ENCODE results near the gene WHRN. TPM values are rescaled to one million over a fixed set of nuclear protein-coding genes. Genes with fewer than 3 reads are reported as not detected.

Gene WHRN
- total RNA-seq, 1 donor from 2014 or later: 11.9 TPM

- Mint-ChIP-seq H3K27ac (no peak overlapping the region), H3K4me3 (ENCODE audit: low read depth) (no peak overlapping the region), H3K9me3 (ENCODE audit: low read depth) (no peaks in the 10 kb centered on the region), H3K36me3 (ENCODE audit: insufficient read depth) (peaks cover 4% of the 10 kb centered on the region), H3K27me3 (no peaks in the 10 kb centered on the region), H3K4me1 (ENCODE audit: low read depth) (no peaks in the 10 kb centered on the region)
- no peak for DNase-seq (ENCODE audit: low spot score, unreplicated experiment)
- TF ChIP-seq CTCF (IDR thresholded peaks at IDR 0.05; ENCODE audit: unreplicated experiment): no peak
Measured at GRCh38 chr9:114369216-114370130, 135.8 kb downstream of the WHRN start.

GRCh38 chr9:114367772-114368569 is 137.3 kb downstream of the WHRN start:
- H3K4me1 Mint-ChIP-seq (ENCODE audit: low read depth): no peaks in the 10 kb centered on the region
- no peak overlapping the region for H3K27ac Mint-ChIP-seq
- H3K9me3 Mint-ChIP-seq (ENCODE audit: low read depth): no peaks in the 10 kb centered on the region
- H3K4me3 Mint-ChIP-seq (ENCODE audit: low read depth): no peak overlapping the region
- TF ChIP-seq CTCF (IDR thresholded peaks at IDR 0.05; ENCODE audit: unreplicated experiment): no peak
- H3K27me3 Mint-ChIP-seq: no peaks in the 10 kb centered on the region
- peaks cover 6% of the 10 kb centered on the region for H3K36me3 Mint-ChIP-seq (ENCODE audit: insufficient read depth)
- DNase-seq (ENCODE audit: low spot score, unreplicated experiment): no peak

- H3K27ac Mint-ChIP-seq: no peak overlapping the region
- TF ChIP-seq CTCF (IDR thresholded peaks at IDR 0.05; ENCODE audit: unreplicated experiment): no peak
- H3K27me3 Mint-ChIP-seq: no peaks in the 10 kb centered on the region
- H3K4me1 Mint-ChIP-seq (ENCODE audit: low read depth): no peaks in the 10 kb centered on the region
- no peak for DNase-seq (ENCODE audit: low spot score, unreplicated experiment)
- H3K9me3 Mint-ChIP-seq (ENCODE audit: low read depth): no peaks in the 10 kb centered on the region
- H3K4me3 Mint-ChIP-seq (ENCODE audit: low read depth): no peak overlapping the region
- peaks cover 6% of the 10 kb centered on the region for H3K36me3 Mint-ChIP-seq (ENCODE audit: insufficient read depth)
Measured at GRCh38 chr9:114367366-114367765, 137.9 kb downstream of the WHRN start.

GRCh38 chr9:114366334-114367128 is 138.7 kb downstream of the WHRN start:
- Mint-ChIP-seq H3K4me1 (ENCODE audit: low read depth) (no peaks in the 10 kb centered on the region), H3K9me3 (ENCODE audit: low read depth) (no peaks in the 10 kb centered on the region), H3K27me3 (no peaks in the 10 kb centered on the region), H3K4me3 (ENCODE audit: low read depth) (no peak overlapping the region), H3K27ac (no peak overlapping the region), H3K36me3 (ENCODE audit: insufficient read depth) (peaks cover 6% of the 10 kb centered on the region)
- no peak for DNase-seq (ENCODE audit: low spot score, unreplicated experiment)
- TF ChIP-seq CTCF (IDR thresholded peaks at IDR 0.05; ENCODE audit: unreplicated experiment): no peak

GRCh38 chr9:114365194-114365593 is 140.1 kb downstream of the WHRN start:
- Mint-ChIP-seq H3K4me1 (ENCODE audit: low read depth) (no peaks in the 10 kb centered on the region), H3K36me3 (ENCODE audit: insufficient read depth) (peaks cover 14% of the 10 kb centered on the region), H3K9me3 (ENCODE audit: low read depth) (no peaks in the 10 kb centered on the region), H3K27ac (no peak overlapping the region), H3K4me3 (ENCODE audit: low read depth) (no peak overlapping the region), H3K27me3 (no peaks in the 10 kb centered on the region)
- DNase-seq (ENCODE audit: low spot score, unreplicated experiment): no peak
- no peak for TF ChIP-seq CTCF (IDR thresholded peaks at IDR 0.05; ENCODE audit: unreplicated experiment)
